HG02970 (cell line): ENCODE data around the gene B3GAT3.
"Not testable (repeated sequence)": the region's sequence is repeated elsewhere in the genome, so short reads cannot be mapped to it uniquely, and the experiment has no call there.

Experiments used
- ATAC-seq: cut with Tn5 transposase; IDR thresholded peaks from one replicate; pipeline ENCODE4 v1.9.1; 2021; ENCODE audit warnings: mild to moderate bottlenecking, moderate library complexity, moderate number of reproducible peaks; ENCODE audit not compliant: unreplicated experiment, low FRiP score

The B3GAT3 gene

DNA sequence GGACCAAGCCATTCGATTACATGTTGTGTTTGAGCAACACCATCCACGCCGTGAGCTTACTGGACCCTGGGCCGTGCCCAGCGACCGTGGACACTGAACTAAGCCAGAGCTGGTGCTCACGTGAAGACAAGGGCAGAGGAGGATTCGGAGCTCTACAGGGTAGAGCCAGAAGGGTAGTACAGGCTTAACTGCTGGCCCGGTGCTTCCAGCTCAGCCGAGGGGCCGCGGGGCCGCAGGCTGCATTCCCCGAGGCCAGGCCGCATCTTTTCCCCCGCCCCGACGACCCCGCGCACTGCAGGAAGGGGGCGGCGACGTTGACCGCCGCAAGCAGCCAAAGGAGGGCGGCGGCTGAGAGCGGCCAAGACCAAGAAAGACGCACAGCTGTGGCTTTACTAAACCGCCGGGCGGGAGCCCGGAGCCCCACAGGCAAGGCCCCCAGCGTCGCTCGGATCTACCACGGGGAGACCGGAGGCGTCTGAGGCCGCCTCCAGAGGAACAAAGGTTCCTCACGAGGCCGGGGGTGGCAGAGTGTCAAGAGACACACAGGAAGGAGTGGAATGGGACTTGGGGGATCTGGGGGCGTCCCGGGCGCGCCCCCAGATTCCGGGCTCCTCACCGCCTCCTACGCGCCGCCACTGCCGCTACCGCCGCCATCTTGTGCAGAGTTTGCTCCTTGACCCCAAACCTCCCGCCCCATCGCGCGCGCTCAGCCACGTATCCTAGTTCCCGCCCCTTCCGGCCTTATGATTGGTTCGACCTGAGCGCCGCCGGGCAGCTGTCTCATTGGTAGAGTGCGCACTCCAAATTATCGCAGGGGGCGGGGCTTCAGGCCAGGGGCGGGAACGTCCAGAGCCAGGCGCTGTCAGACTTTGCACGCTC, 24.4 kb upstream of the B3GAT3 start, which contains the start of gene GANAB:
TSS of gene GANAB (minus strand) at position 668 of the 879 bp plus-strand sequence. CDS start at position 654, 14 bp downstream.
- peak; percentile 82 for ATAC-seq

DNA sequence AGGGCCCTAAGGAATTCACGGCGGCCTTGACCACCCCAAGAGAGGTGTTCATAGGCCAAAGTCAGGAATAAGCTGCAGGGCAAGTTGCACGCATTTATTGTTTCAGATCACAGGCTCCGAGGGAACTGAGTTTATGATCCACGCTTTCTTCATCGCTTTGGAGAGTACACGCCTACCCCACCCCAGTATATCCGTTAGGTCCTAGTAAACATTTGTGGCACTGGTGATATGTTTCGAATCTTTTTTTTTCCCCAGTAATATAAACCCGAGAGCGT, 23.8 kb upstream of the B3GAT3 start:
- peak; percentile 2 for ATAC-seq

DNA sequence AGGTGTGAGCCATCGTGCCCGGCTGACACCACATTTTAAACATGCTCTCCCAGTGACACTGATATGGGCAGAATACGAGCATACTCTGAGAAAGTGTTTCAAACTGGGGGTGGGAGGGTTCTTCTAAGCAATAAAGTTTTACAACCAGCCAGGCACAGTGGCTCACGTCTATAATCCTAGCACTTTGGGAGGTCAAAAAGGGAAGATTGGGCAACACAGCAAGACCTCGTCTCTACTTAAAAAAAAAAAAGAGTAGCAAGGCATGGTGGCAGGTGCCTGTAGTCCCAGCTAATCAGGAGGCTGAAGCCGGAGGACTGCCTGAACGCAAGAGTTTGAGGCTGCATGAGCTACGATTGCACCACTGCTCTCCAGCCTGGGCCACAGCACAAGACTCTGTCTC, 22.4 kb upstream of the B3GAT3 start:
- no peak for ATAC-seq

DNA sequence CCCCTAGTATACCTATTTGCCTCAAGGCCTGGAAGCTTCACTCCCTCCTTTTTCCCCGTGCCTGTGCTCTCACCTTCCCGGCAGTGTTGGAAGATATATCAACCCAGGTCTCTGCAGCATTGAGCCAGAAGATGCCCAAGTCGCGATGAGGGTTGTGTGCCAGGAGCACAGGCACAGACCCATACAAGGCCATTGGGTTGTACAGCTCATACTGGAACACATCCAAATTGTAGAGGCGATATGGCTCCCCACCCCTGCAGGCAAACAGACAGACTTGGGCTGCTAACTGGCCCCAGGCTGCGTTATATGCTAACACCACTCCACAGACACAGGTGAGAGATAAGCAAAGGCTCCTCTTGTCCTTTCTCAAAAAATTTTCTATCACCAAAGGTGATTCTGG, 10.7 kb upstream of the B3GAT3 start:
- no peak for ATAC-seq

DNA sequence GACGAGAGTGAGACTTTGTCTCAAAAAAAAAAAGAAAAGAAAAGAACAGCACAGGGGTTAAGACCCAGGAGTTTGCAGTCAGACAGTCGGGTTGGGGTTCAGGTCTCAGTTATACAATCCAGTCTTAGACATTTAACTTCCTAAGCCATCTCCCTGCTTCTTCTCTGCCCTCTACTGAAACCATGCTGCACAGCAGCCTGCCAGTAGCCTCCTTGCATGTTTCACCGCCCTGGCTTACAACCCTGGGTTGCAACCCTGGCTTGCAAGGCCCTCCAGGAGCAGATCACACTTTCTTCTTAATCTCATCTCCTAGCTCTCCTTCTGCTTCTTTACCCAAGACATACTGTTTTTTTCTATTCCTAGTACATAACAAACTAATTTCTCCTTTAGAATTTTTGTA, 5.9 kb upstream of the B3GAT3 start:
- no peak for ATAC-seq

DNA sequence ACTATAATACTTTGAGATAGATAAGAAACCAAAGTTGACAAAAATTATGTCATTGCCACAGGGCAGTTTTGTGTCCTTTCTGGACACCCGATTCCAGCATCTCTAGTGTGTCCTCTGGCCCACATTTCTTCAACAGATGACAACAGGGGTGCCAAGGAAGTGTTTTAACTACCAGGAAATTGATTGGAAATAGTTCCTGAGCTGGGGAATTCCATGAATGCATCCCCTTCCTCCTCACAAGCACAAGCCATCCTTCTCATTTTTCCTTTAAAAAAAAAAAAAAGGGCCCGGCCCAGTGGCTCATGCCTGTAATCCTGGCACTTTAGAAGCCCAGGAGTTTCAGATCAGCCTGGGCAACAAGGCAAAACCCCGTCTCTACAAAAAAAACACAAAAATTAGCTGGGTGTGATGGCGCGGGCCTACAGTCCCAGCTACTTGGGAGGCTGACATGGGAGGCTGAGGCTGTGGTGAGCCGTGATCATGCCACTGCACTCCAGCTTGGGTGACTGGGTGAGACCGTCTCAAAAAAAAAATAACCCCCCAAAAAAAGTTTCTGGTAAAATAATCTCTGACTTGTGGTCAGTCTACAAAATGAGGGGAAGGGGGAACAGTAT, 797 bp upstream of the B3GAT3 start:
- ATAC-seq, result no peak

DNA sequence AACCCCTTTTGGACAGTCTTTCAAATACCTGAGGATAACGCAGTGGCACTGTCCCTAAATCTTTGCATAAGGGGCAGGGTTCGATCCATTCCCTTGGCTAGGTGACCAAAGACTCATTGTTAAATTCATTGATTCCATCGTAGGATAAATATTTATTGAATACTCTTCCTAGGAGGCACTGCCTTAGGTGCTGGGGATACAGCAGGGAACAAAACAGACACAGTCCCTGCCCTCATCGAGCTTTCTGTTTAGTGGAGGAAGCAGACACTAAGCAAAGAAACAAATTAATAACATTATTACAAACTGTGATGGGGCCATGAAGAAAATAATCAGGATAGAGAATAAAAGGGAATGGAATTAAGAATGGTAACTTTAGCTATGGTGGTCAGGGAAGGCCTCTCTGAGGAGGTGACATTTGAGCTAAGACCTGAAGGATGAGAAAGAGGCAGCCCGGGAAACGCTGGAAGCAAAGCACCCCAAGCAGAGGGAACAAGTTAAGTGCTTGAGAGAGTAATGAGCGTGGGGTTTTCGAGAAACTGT, 689 bp downstream of the B3GAT3 start:
- ATAC-seq, result no peak

DNA sequence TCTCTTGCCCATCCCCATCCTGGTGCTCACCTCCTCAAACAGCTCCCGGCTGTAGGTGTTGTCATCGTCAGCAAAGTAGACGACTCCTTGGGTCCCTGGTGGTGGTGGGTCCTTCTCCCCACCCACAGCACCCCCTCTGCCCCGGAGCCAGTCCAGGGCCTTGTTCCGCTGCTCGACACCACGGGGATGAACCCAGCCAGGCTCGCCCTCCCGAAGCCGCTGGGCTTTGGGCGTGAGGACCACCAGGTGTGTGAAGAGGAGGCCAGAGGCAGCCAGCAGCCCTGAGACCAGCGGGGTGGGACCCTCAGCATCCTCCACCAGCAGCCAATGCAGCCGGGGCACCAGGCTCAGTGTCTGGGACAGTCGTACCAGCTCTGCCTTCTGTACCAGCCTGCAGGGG, 4.8 kb downstream of the B3GAT3 start:
- not testable (repeated sequence) for ATAC-seq

DNA sequence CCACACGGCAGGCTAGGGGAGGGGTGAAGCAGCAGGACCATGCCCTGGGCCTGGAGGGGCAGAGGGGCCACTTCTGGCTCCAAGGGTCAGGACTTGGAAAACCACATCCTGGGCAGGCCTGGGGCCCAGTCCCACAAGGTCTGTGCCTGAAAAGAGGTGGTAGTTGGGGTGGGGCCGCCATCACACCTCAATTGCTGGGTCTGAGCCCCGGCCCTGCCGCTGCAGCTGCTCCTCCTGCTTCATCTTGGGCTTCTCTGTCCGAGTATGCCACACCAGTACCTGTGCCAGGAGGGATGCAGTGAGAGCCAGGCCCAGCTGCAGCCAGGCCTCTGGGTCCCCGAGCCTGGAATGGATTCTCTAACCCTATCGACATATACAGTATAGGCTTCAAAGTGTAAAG, 6.3 kb downstream of the B3GAT3 start:
- ATAC-seq, result no peak

DNA sequence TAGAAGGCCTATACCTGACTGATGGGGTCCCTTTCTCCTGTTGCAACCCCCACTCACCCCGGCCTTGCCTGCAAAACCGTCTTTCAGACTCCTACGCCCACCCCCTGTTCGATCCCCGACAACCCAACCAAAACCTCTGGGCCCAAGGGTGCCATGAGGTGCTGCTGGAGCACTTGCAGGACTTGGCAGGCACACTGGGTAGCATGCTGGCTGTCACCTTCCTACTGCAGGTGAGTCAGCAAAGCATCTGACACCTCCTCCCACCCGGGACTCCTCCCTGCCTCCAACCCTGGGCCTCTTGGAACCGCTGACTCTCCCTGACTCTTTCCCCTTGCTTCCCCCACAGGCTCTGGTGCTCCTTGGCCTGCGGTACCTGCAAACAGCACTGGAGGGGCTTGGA, 7.5 kb downstream of the B3GAT3 start:
- no peak for ATAC-seq

DNA sequence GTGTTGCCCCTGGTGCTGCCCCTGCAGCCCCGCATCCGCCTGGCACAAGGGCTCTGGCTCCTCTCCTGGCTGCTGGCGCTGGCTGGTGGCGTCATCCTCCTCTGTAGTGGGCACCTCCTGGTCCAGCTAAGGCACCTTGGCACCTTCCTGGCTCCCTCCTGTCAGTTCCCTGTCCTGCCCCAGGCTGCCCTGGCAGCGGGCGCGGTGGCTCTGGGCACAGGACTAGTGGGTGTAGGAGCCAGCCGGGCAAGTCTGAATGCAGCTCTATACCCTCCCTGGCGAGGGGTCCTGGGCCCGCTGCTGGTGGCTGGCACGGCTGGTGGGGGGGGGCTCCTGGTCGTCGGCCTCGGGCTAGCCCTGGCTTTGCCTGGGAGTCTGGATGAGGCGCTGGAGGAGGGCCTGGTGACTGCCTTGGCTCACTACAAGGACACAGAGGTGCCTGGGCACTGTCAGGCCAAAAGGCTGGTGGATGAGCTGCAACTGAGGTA, 8.5 kb downstream of the B3GAT3 start:
- ATAC-seq, result no peak

DNA sequence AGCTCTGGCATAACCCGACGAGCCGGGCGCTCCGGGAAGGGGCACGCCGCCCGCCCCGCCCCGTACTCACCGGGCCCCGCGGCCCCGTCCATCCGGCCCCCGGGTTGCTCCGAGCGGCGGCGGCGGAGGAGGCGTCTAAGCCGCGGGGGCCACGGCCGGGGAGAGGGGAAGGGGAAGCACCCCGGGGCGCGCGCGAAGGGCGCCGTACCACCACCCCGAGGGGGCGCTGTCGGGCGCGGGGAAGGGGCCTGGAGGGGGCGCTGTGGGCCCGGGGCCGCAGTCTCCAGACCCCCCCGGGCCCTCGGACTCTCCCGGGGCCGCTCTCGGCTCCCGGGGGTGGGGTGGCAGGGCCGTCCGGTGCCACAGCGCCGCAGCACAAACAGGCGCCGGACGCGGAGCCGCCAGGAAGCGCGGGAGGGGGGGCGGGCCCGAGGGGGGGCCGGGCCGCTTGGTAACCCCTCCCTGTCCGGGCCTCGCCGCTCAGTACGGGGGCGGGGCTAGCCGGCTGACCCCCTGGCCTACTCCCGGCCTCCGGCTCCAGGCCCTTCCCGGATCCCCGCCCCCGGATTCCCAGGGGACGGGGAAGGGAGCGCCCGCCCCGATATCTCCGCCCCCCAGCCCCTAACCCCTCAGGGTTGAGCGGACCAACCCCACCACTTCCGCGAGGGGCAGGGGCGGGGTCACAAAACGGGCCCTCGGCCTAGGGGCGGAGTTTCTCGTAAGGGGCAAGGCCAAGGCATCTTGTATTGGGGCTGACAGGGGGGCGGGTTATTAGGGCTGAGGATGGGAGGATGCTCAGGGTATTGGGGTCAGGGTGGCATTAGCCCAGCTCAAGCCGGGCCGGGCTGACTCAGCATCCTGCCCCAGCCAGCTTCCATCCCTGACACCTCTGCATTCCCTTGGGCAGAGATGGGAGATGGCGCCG, 9.2 kb downstream of the B3GAT3 start, which contains the start of the genes EML3 and ROM1:
TSS of gene EML3 (minus strand) at position 410 of the 925 bp plus-strand sequence. CDS start at position 92, 318 bp downstream.
TSS of gene ROM1 (plus strand) at position 892 of the 925 bp plus-strand sequence. CDS start at position 917, 25 bp downstream.
- peak; percentile 61 for ATAC-seq

DNA sequence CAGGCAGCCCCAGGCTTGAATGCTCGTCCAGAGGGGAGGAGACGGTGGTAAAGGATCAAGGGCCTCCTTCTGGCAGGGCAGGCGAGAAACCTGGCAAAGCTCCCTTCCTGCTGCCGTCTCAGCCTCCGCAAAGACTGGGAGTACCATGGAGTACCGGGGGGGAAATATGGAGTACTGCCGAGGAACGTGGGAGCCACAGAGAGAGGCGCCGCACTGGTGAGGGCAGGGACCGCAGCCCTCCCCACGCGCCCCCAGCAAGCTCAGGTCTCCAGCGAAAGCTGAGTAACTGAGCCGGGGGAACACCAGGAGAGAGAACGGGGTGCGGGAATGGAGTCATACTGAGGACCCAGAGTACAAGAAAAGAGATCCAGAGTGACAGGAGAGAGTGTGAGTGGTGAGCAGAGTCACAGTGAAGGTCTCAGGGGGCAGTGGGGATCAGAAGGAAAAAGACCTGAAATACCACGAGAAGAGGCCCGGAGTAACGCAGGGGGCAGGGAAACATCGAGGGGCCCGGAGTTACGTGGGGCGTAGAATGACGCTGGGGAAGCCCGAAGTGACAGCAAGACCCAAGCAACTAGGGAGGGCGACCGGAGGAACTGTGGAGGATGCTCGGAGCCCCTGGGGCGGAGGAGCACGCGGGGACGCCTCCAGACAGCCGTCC, 10.0 kb downstream of the B3GAT3 start:
- peak; percentile 10 for ATAC-seq

DNA sequence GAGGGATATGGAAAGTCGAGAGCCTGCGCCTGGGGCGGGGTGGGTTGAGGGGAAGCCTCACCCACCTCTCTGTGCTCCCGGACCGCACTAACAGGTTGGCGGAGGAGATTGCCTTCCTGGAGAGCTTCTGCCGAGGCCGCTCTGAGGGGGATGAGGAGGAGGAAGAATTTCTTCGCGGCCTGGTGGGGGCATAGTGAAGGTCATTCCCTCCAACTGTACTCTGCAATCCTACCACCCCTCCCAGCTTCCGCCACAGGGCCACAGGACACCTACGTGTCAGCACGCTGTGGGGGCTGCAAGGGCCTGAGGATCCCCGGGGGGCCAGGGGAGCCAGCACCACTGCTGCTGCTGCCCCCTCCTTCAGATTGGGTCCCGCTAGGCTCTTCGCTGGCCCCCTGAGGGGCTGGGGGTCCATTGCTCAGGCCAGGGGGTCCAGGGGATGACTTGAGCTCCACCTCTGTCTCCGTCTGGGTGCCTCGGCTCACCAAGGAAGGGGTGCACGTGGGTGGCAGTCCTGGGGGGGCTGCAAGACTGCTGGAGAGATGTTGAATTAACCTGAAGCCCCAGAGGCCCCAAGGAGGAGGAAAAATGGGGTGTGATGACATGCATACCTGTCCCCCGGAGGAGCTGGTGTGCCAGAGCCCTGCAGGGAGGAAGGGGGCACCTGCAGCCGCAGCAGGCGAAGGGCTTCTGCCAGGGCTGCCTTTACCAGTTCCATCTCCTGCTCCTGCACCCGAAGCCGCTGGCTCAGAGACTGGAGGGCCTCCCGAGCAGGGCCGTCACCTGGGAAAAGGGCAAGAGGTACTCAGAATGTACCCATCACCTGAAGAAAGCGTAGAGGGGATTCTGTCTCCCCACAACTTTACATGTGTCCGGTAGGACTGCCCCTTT, 10.7 kb downstream of the B3GAT3 start:
- ATAC-seq, result no peak

DNA sequence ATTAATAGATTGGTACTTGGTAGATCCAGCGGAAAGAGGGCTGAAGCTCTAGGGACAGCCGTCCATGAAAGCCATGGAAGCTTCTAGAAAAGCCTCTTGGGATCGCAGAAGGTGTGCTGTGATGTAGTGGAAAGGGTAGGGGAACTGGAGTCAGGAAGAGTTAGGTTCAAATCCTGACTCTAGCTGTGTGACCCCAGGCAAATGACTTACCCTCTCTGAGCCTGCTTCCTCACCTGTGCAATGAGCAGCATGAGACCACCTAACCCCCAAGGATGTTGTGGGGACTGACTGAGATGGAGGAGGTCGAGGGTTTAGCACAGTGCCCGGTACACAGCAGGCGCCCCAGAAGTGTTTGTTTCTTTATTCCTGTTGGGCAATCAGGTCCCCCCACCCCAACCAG, 11.4 kb downstream of the B3GAT3 start:
- ATAC-seq, result no peak

DNA sequence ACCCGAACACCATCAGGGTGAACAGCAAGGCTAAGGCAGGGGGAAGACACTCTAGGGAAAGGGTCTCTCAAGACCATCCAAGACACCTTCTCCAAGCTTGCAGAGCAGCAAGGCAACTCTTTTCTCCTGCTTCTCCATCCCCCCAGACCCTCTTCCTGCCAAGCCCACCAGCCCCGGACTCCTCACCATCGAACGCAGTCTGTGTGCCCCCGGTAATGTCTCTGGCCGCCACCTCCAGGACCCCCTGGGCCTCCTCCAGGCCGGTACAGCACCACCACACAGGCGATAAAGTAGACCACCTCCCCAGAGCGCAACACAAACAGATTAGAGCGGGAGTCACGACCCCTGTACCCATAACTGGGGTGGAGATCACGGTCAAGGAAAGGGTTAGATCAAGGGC, 13.0 kb downstream of the B3GAT3 start:
- ATAC-seq, result no peak

DNA sequence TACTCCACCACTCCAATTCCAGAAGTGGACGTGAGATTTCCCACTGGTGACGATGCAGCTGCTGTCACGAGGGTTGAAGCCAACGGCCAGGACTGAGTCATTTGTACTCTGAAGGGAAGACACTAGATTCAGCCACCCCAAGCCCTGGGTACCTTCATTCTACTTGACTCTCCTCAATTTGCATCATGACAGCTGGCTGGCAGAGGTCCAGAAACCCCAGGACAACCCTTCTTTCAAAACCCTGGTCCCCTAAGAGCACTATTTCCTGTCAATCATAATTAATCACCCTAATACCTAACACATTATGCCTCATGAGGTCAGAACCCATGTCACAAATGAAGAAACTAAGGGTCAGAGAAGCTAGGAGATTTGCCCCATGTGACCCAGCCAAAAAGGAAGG, 14.1 kb downstream of the B3GAT3 start:
- no peak for ATAC-seq

DNA sequence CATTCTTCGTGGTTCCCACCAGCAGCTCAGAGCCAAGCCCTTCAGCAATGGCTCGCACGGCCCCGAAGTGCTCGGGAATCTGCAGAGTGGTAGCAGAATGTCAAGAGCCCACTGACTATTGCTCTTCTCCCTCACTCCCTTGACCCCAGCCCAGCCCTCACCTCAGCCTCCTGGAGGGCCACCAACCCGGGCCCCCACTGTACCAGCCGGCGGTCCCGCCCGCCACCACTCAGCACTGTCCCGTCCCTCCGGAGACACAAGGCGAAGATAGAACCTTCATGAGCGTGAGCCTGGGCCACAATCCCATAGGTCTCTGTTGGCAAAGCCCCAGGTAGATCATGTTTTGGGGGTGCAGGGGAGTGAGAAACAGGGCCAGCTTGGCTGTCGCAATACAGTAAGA, 15.9 kb downstream of the B3GAT3 start:
- ATAC-seq, result no peak

DNA sequence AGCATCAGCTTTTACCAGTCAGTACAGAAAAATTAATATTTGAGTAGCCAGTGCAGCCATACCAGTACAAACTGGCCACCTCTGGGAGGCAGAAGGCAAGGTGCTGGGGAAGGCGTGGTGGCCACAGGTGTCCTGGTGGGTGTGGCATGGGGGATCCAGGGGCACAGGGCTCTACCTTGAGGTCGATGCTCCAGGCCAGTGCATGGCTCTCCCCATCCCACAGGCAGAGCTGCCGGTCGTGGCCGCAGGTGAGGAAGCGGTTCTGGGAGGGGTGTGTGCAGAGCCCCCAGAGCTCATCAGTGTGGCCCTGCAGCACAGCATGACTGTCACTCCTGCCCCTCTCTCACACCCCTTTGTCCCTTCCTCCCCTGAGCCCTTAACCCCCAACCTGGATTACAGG, 16.3 kb downstream of the B3GAT3 start:
- no peak for ATAC-seq
